Activated T-helper 2 cell treated with anti-CD3 and anti-CD28 coated beads, Interferon-gamma antibody, Interleukin-2, Interleukin-4, amounts not matched to agents 10 μg/mL and 5 μg/mL and 100 μg/mL, durations not matched to agents 14 hours and 24 hours and 36 hours (primary cell): Measurements from ENCODE around the gene CPT2. TPM values are rescaled to one million over a fixed set of nuclear protein-coding genes. Genes with fewer than 3 reads are reported as not detected.

Experiments
- DNase-seq: peaks from one replicate; pipeline ENCODE4 v3.0.0; 2021; ENCODE audit warnings: low spot score
- H3K27ac Mint-ChIP-seq: one replicate; pipeline ENCODE4 v1.8.0; 2021; ENCODE audit warnings: mixed read lengths
- H3K27me3 Mint-ChIP-seq: one replicate; pipeline ENCODE4 v1.8.0; 2021; ENCODE audit warnings: low read depth, mixed read lengths
- H3K36me3 Mint-ChIP-seq: one replicate; pipeline ENCODE4 v1.8.0; 2021; ENCODE audit warnings: low read depth, mixed read lengths
- H3K4me1 Mint-ChIP-seq: one replicate; pipeline ENCODE4 v1.8.0; 2021; ENCODE audit warnings: low read depth, mixed read lengths
- H3K4me3 Mint-ChIP-seq: one replicate; pipeline ENCODE4 v1.8.0; 2021; ENCODE audit warnings: low read depth, mild to moderate bottlenecking, moderate library complexity, mixed read lengths
- H3K9me3 Mint-ChIP-seq: one replicate; pipeline ENCODE4 v1.8.0; 2021; ENCODE audit warnings: mixed read lengths
- intact Hi-C: fragments of 100-400 bp; cut with micrococcal nuclease; formaldehyde crosslinking; loops from one replicate; pipeline ENCODE4 v1.15.1; 2023
- total RNA-seq: library from RNA; stranded (reverse); gene quantifications from 2 replicates; pipeline ENCODE4 v1.2.3, GENCODE V29; 2022

Gene CPT2
- total RNA-seq, 1 donor from 2014 or later, result 25.3 TPM

- no peak overlapping the region for H3K4me3 Mint-ChIP-seq
- no peaks in the 10 kb centered on the region for H3K4me1 Mint-ChIP-seq
- DNase-seq, result no peak
- H3K9me3 Mint-ChIP-seq, result no peaks in the 10 kb centered on the region
- peaks cover 83% of the 10 kb centered on the region for H3K36me3 Mint-ChIP-seq
- H3K27me3 Mint-ChIP-seq, result no peaks in the 10 kb centered on the region
- intact Hi-C loops, result no loop called here
- H3K27ac Mint-ChIP-seq, result no peak overlapping the region
Observed at GRCh38 chr1:53262000-53262399, 65.4 kb downstream of the CPT2 start.

Other genes with a start within 250 kb of the CPT2 start
- gene PODN, start 134.6 kb upstream of the CPT2 start, total RNA-seq, result not detected in 2 replicates
- gene SLC1A7, start 54.2 kb upstream of the CPT2 start, total RNA-seq, result not detected in 2 replicates
- gene CZIB, start 23.8 kb downstream of the CPT2 start, total RNA-seq, result 46.7 and 47.4 TPM in 2 replicates
- gene MAGOH, start 41.7 kb downstream of the CPT2 start, total RNA-seq, result 89.0 and 90.2 TPM in 2 replicates
- gene LRP8, start 131.2 kb downstream of the CPT2 start, total RNA-seq, result 78.0 and 82.1 TPM in 2 replicates